Neutrophil (primary cell): Measurements from ENCODE around the gene RNASE2.

Experiments
- H3K27ac ChIP-seq: fragments of 200-600 bp; sonication (generic); 2 replicates; pipeline ENCODE4 v1.5.1; 2016; ENCODE audit warnings: mild to moderate bottlenecking, moderate library complexity
- H3K27me3 ChIP-seq: fragments of 200-600 bp; sonication (generic); 2 replicates; pipeline ENCODE4 v1.6.0; 2016; ENCODE audit warnings: mild to moderate bottlenecking
- H3K36me3 ChIP-seq: fragments of 200-600 bp; sonication (generic); 2 replicates; pipeline ENCODE4 v1.5.1; 2017
- H3K4me1 ChIP-seq, 2 experiments: fragments of 200-600 bp in 1 of 2; sonication (generic) in 1 of 2; 1 replicate in 1 of 2; 2 replicates in 1 of 2; pipeline versions ENCODE4 v1.5.1 to v1.6.1; 2013 to 2016; ENCODE audit warnings: low read depth in 1 of 2, low read length in 1 of 2, mild to moderate bottlenecking in 1 of 2, moderate library complexity in 1 of 2; ENCODE audit not compliant: control insufficient read depth in 1 of 2, insufficient read depth in 1 of 2
- H3K4me3 ChIP-seq, 2 experiments: fragments of 200-600 bp in 1 of 2; sonication (generic) in 1 of 2; 1 replicate in 1 of 2; 2 replicates in 1 of 2; pipeline ENCODE4 v1.5.1; 2013 to 2016; ENCODE audit warnings: low read depth in 1 of 2, low read length in 1 of 2, mild to moderate bottlenecking in 1 of 2, moderate library complexity in 1 of 2
- H3K9me3 ChIP-seq: fragments of 200-600 bp; sonication (generic); 2 replicates; pipeline ENCODE4 v1.5.1; 2016
- TF ChIP-seq, protein P1 (sequence below): fragments of 200-600 bp; sonication (generic); IDR thresholded peaks from 2 replicates; pipeline ENCODE4 v1.5.1; 2016; ENCODE audit warnings: antibody characterized with exemption

The RNASE2 gene

DNA sequence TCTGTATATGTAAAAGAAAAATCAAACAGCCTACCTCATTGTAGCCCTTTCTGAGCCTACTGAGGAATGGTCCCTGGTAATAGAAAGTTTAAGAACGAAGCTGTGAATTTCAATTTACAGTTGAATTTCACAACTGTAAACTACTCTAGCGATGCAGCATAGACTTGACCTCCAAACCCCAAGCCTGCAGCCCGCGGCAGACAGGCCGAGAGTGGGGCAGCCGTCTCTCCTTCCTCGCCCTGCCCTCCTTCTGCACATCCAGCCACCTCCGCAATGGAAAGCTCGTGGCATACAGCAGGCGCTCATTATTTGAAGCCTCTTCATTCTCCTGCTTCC lies 15.3 kb downstream of the RNASE2 start:
- Histone ChIP-seq H3K4me1 (peaks cover 11 to 15% of the 10 kb centered on the region in 2 experiments), H3K4me3 (peak overlapping the region; percentile 68 to 77), H3K9me3 (no peaks in the 10 kb centered on the region), H3K27ac (peak overlapping the region; percentile 51), H3K27me3 (peaks cover 8% of the 10 kb centered on the region), H3K36me3 (no peaks in the 10 kb centered on the region)
- TF ChIP-seq, protein P1, sequence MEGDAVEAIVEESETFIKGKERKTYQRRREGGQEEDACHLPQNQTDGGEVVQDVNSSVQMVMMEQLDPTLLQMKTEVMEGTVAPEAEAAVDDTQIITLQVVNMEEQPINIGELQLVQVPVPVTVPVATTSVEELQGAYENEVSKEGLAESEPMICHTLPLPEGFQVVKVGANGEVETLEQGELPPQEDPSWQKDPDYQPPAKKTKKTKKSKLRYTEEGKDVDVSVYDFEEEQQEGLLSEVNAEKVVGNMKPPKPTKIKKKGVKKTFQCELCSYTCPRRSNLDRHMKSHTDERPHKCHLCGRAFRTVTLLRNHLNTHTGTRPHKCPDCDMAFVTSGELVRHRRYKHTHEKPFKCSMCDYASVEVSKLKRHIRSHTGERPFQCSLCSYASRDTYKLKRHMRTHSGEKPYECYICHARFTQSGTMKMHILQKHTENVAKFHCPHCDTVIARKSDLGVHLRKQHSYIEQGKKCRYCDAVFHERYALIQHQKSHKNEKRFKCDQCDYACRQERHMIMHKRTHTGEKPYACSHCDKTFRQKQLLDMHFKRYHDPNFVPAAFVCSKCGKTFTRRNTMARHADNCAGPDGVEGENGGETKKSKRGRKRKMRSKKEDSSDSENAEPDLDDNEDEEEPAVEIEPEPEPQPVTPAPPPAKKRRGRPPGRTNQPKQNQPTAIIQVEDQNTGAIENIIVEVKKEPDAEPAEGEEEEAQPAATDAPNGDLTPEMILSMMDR: no peak

DNA sequence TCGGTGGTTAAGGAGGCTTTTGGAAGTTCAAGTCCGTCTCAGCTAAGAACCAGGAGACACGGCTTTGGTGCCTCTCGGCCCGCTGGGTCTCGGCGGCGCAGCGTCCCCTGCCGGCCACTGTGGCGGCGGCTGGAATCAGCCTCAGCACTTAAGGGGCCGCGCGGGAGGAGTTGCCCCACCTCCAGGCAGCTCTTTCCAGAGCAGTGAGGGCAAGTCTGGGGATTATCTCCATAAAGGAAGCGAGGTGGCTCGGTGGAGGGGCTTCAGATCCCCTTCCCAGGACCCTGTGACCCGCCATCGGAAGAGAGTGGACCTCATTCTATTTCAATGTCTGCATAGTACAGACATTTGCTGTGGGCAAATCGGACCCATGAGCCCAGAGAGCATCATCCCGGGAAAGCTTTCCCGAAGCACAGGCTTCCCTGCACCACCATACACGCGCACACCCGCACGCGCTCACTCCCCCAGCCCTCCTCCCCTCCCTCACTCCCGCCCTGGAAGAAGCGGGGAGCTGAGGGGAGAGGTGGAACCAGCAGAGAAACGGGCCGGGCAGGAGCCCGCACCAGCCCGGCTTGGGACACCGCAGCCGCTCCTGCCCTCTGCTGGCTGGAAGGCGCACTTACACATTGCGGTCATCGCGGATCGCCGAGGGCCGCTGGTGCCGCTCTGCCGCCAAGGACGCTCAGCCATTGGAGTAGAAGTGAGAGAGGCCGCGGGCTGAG lies 15.9 kb downstream of the RNASE2 start:
- Histone ChIP-seq H3K36me3 (no peaks in the 10 kb centered on the region), H3K9me3 (no peaks in the 10 kb centered on the region), H3K27me3 (peaks cover 8% of the 10 kb centered on the region), H3K4me1 (peaks cover 11 to 15% of the 10 kb centered on the region in 2 experiments), H3K27ac (peak overlapping the region; percentile 51), H3K4me3 (peak overlapping the region; percentile 68 to 77)
- TF ChIP-seq, protein P1: peak; percentile 96

DNA sequence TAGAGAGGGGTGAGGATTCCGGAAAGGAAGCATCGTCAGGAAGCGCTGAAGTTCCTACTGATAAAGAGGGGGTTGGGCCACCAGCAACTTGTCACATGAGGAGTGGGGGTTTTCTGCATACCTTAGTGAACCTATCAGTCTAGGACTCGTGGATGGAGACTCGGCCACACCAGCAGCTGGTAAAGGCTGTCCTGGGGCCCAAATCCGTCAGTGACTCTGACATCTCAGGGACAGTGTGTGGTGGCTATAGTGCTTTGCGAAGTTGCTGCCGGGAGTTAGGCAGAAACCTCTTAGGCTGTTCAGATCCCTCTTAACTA lies 16.4 kb downstream of the RNASE2 start:
- Histone ChIP-seq H3K27me3 (peaks cover 8% of the 10 kb centered on the region), H3K36me3 (no peaks in the 10 kb centered on the region), H3K9me3 (no peaks in the 10 kb centered on the region), H3K4me3 (peak overlapping the region in 1 of 2 experiments; percentile 77), H3K4me1 (peaks cover 11 to 15% of the 10 kb centered on the region in 2 experiments), H3K27ac (peak overlapping the region; percentile 51)
- TF ChIP-seq, protein P1: no peak

DNA sequence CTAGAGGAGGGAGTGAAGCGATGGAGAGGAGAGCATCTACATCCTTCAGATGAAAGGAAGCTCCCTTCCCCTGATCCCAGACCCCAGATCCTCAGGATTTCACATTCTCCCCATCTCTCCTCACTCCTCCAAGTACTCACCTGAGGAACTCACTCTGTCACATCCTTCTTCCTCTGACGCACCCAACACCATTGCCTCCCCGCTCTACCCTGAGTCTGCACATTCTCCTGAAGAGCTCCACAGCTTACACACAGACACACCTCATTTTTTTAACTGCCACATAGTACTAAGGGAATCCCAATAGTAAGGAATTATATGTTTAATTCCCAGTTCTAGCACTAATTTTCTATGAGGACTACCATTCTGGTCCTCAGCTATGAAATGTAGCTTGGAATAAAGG lies 18.2 kb downstream of the RNASE2 start:
- Histone ChIP-seq H3K4me1 (peaks cover 11 to 15% of the 10 kb centered on the region in 2 experiments), H3K27me3 (peaks cover 8% of the 10 kb centered on the region), H3K9me3 (no peaks in the 10 kb centered on the region), H3K27ac (no peak overlapping the region), H3K36me3 (no peaks in the 10 kb centered on the region), H3K4me3 (no peak overlapping the region)
- TF ChIP-seq, protein P1: no peak

DNA sequence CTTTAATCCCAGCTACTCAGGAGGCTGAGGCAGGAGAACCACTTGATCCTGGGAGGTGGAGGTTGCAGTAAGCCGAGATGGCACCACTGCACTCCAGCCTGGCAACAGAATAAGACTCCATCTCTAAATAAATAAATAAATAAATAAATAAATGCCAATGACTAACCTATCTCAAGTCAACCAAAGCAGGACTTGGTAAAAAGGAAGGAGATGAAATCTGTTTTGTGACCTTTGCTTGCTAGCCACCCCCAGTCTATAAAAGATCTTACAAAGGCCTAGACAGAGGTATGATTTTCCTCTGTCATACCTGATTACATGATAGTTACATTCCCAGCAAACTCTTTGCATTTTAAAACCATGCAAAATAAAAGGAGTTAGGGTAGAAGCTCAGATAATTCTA lies 21.0 kb downstream of the RNASE2 start:
- Histone ChIP-seq H3K9me3 (no peaks in the 10 kb centered on the region), H3K36me3 (no peaks in the 10 kb centered on the region), H3K4me1 (peaks cover 3 to 6% of the 10 kb centered on the region in 2 experiments), H3K27me3 (peaks cover 8% of the 10 kb centered on the region), H3K27ac (no peak overlapping the region), H3K4me3 (no peak overlapping the region)
- TF ChIP-seq, protein P1: no peak
